HG03097 (cell line): ENCODE measurements around the gene CHCT1.
"Not testable (repeated sequence)": the region's sequence is repeated elsewhere in the genome, so short reads cannot be mapped to it uniquely, and the experiment has no call there.

ENCODE experiments used
- ATAC-seq: cut with Tn5 transposase; IDR thresholded peaks from one replicate; pipeline ENCODE4 v1.9.1; 2021; ENCODE audit not compliant: unreplicated experiment, low FRiP score

Gene CHCT1

GRCh38 chr17:60398227-60398959 lies 23.9 kb upstream of the CHCT1 start:
- peak; percentile 42 for ATAC-seq

GRCh38 chr17:60401819-60402218 lies 20.5 kb upstream of the CHCT1 start:
- no peak for ATAC-seq

GRCh38 chr17:60403523-60403810 lies 18.8 kb upstream of the CHCT1 start:
- no peak for ATAC-seq

- ATAC-seq = no peak
These were observed 18.3 kb upstream of the CHCT1 start for GRCh38 chr17:60403962-60404361.

- no peak for ATAC-seq
These were observed 15.4 kb upstream of the CHCT1 start for GRCh38 chr17:60406887-60407286.

GRCh38 chr17:60410001-60410400 lies 12.3 kb upstream of the CHCT1 start:
- ATAC-seq = no peak

- ATAC-seq = no peak
These were observed 9.6 kb upstream of the CHCT1 start for GRCh38 chr17:60412701-60413100.

GRCh38 chr17:60415146-60415545 lies 7.1 kb upstream of the CHCT1 start:
- ATAC-seq = no peak

GRCh38 chr17:60416368-60416925 lies 5.8 kb upstream of the CHCT1 start:
- no peak for ATAC-seq

GRCh38 chr17:60419003-60419402 lies 3.3 kb upstream of the CHCT1 start:
- ATAC-seq = not testable (repeated sequence)

GRCh38 chr17:60419875-60420274 lies 2.4 kb upstream of the CHCT1 start:
- ATAC-seq = not testable (repeated sequence)

GRCh38 chr17:60421273-60422161 lies 772 bp upstream of the CHCT1 start:
- peak; percentile 84 for ATAC-seq

GRCh38 chr17:60423865-60424264 lies 1.6 kb downstream of the CHCT1 start:
- no peak for ATAC-seq

GRCh38 chr17:60425626-60426025 lies 3.3 kb downstream of the CHCT1 start:
- ATAC-seq = no peak

- ATAC-seq = no peak
These were observed 4.3 kb downstream of the CHCT1 start for GRCh38 chr17:60426596-60426995.

- ATAC-seq = not testable (repeated sequence)
These were observed 6.2 kb downstream of the CHCT1 start for GRCh38 chr17:60428491-60428890.

GRCh38 chr17:60430561-60430960 lies 8.3 kb downstream of the CHCT1 start:
- not testable (repeated sequence) for ATAC-seq

- ATAC-seq = not testable (repeated sequence)
These were observed 11.0 kb downstream of the CHCT1 start for GRCh38 chr17:60433021-60433997.

GRCh38 chr17:60435244-60436167 lies 13.2 kb downstream of the CHCT1 start:
- no peak for ATAC-seq
